Right atrium auricular region (tissue), 2 donors: ENCODE data around the gene SLC25A2. TPM values are rescaled to one million over a fixed set of nuclear protein-coding genes. Genes with fewer than 3 reads are reported as not detected.

Source experiments
- DNase-seq: peaks from one replicate; pipeline ENCODE4 v3.0.0-alpha.2; 2019; ENCODE audit warnings: low spot score
- H3K27ac ChIP-seq, 2 donors: fragments of 200-600 bp; sonication (generic); 1 replicate in 1 of 2; 2 replicates in 1 of 2; pipeline ENCODE4 v1.5.1; 2016 to 2019
- H3K27me3 ChIP-seq, 2 donors: fragments of 200-600 bp; sonication (generic); one replicate each; pipeline versions ENCODE4 v1.5.1 to v1.6.0; 2017 to 2019
- H3K36me3 ChIP-seq: fragments of 200-600 bp; sonication (generic); one replicate; pipeline ENCODE4 v1.5.1; 2016
- H3K4me1 ChIP-seq, 2 donors: fragments of 200-600 bp; sonication (generic); one replicate each; pipeline versions ENCODE4 v1.5.1 to v1.6.0; 2017 to 2019
- H3K4me3 ChIP-seq, 2 donors: fragments of 200-600 bp; sonication (generic); 1 replicate in 1 of 2; 2 replicates in 1 of 2; pipeline ENCODE4 v1.5.1; 2017 to 2019; ENCODE audit warnings: mild to moderate bottlenecking in 1 of 2, moderate library complexity in 1 of 2
- H3K9me3 ChIP-seq, 2 donors: fragments of 200-600 bp; sonication (generic); one replicate each; pipeline ENCODE4 v1.5.1; 2019
- CTCF ChIP-seq, 2 donors: fragments of 200-600 bp; sonication (generic); IDR thresholded peaks; one replicate each; pipeline ENCODE4 v1.5.1; 2019; ENCODE audit warnings: antibody characterized with exemption in 2 of 2
- total RNA-seq, 2 donors: library from RNA; depleted of rRNA; stranded (reverse); fragments of >200 nt; gene quantifications; one replicate each; pipeline ENCODE4 v1.1.0, GENCODE V29; 2016

Gene SLC25A2
- total RNA-seq, 2 donors from 2014 or later: not detected

GRCh38 chr5:141328231-141328630 lies 24.4 kb upstream of the SLC25A2 start:
- no peak for TF ChIP-seq CTCF (IDR thresholded peaks at IDR 0.05)
- peaks cover 3 to 56% of the 10 kb centered on the region in 2 donors for H3K9me3 ChIP-seq
- no peak for DNase-seq

GRCh38 chr5:141326088-141326854 lies 22.4 kb upstream of the SLC25A2 start:
- Histone ChIP-seq H3K27ac (peak overlapping the region; percentile 75 to 87), H3K9me3 (peaks cover 3 to 43% of the 10 kb centered on the region in 2 donors)

More at GRCh38 chr5:141328231-141328630, 24.4 kb upstream of the SLC25A2 start:
- Histone ChIP-seq H3K36me3 (no peaks in the 10 kb centered on the region), H3K27me3 (no peaks in the 10 kb centered on the region), H3K4me1 (no peaks in the 10 kb centered on the region), H3K4me3 (no peak overlapping the region), H3K27ac (no peak overlapping the region)

DNA sequence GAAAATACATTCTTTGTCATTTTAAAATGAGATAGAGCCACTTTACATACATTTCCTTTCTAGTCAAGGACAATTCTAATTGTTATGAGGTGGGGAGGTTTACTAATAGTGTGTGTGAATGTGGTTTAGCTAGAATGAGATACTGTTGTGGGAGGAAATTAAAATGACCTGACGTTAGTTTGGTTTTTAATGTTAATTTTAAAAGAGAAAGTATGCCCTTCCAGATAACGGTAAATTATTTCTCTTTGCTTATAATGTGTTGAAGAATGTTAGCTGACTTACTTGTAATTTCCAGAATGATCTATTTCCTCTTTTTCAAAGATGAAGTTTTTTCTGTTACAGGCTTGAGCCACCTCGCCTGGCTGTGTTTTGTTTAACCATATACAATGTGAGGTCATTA lies 18.4 kb upstream of the SLC25A2 start:
- Histone ChIP-seq H3K27me3 (no peaks in the 10 kb centered on the region), H3K4me3 (no peak overlapping the region), H3K9me3 (peaks cover 29 to 44% of the 10 kb centered on the region in 2 donors), H3K4me1 (peaks cover 0 to 12% of the 10 kb centered on the region in 2 donors), H3K36me3 (peaks cover 24% of the 10 kb centered on the region), H3K27ac (no peak overlapping the region)
- no peak for TF ChIP-seq CTCF (IDR thresholded peaks at IDR 0.05)
- no peak for DNase-seq

More at GRCh38 chr5:141326088-141326854, 22.4 kb upstream of the SLC25A2 start:
- H3K4me1 ChIP-seq: peaks cover 0 to 3% of the 10 kb centered on the region in 2 donors
- H3K36me3 ChIP-seq: no peaks in the 10 kb centered on the region
- no peaks in the 10 kb centered on the region for H3K27me3 ChIP-seq
- no peak for DNase-seq
- peak; percentile 26 to 71 for TF ChIP-seq CTCF (IDR thresholded peaks at IDR 0.05)
- H3K4me3 ChIP-seq: peak overlapping the region; percentile 46 to 51

GRCh38 chr5:141320225-141321169 lies 16.6 kb upstream of the SLC25A2 start, which contains the start of gene TAF7:
TSS of gene TAF7 (minus strand) at chr5:141320784. CDS start at chr5:141320044, 740 bp downstream.
- peaks cover 0 to 12% of the 10 kb centered on the region in 2 donors for H3K4me1 ChIP-seq
- H3K27me3 ChIP-seq: no peaks in the 10 kb centered on the region
- peak within 1 kb of the TSS; percentile 96 to 99 for H3K27ac ChIP-seq
- DNase-seq: peak; percentile 84
- H3K4me3 ChIP-seq: peak within 1 kb of the TSS; percentile 77 to 82
- H3K36me3 ChIP-seq: peaks cover 41% of the 10 kb centered on the region
- peaks cover 35 to 55% of the 10 kb centered on the region in 2 donors for H3K9me3 ChIP-seq
- peak; percentile 64 to 90 for TF ChIP-seq CTCF (IDR thresholded peaks at IDR 0.05)

GRCh38 chr5:141319699-141320098 lies 15.8 kb upstream of the SLC25A2 start:
- TF ChIP-seq CTCF (IDR thresholded peaks at IDR 0.05): no peak
- H3K27ac ChIP-seq: peak overlapping the region; percentile 96 to 99

More at GRCh38 chr5:141319699-141320098, 15.8 kb upstream of the SLC25A2 start:
- Histone ChIP-seq H3K27me3 (no peaks in the 10 kb centered on the region), H3K36me3 (peaks cover 42% of the 10 kb centered on the region), H3K4me3 (peak overlapping the region; percentile 77 to 82), H3K9me3 (peaks cover 35 to 63% of the 10 kb centered on the region in 2 donors), H3K4me1 (peaks cover 0 to 12% of the 10 kb centered on the region in 2 donors)
- DNase-seq: no peak
